IMR-90 (cell line): ENCODE measurements around the gene PPP2R2D. TPM values are rescaled to one million over a fixed set of nuclear protein-coding genes. Genes with fewer than 3 reads are reported as not detected.

ENCODE experiments used
- ATAC-seq: fragments of 200-7000 bp; cut with Tn5 transposase; 2 replicates; pipeline ENCODE4 v1.9.1; 2020; ENCODE audit warnings: low read depth, mild to moderate bottlenecking, moderate library complexity
- BruUV-seq: library from RNA; stranded (reverse); fragments of 400-500 nt; replicated peaks from 2 replicates; lab custom pipeline; 2021; lab: Mats Ljungman, UMichigan
- CTCF ChIA-PET: fragments of 300-600 bp; formaldehyde crosslinking; extraction: SDS; loops from one replicate; lab custom pipeline; 2021; ENCODE audit warnings: antibody characterized with exemption; lab: Yijun Ruan, JAX
- POLR2A ChIA-PET: fragments of 300-600 bp; sonication (Branson Sonifier 250); formaldehyde crosslinking; loops from one replicate; lab custom pipeline; 2022; ENCODE audit warnings: antibody characterized with exemption; ENCODE audit not compliant: unreplicated experiment; lab: Charles Lee
- DNase-seq: peaks from one replicate; pipeline ENCODE4 v3.0.0; 2013
- H2AFZ ChIP-seq: replicated peaks from 2 replicates; pipeline ENCODE3; 2013; ENCODE audit warnings: low read length, mild to moderate bottlenecking; ENCODE audit not compliant: poor library complexity
- H2AK5ac ChIP-seq: 2 replicates; pipeline ENCODE4 v1.6.1; 2013; ENCODE audit warnings: low read depth, low read length, inconsistent platforms
- H2AK9ac ChIP-seq: replicated peaks from 2 replicates; pipeline ENCODE3; 2013; ENCODE audit warnings: mild to moderate bottlenecking, low read depth, low read length, moderate library complexity; ENCODE audit not compliant: poor library complexity
- H2BK120ac ChIP-seq: 2 replicates; pipeline ENCODE4 v1.6.1; 2013; ENCODE audit warnings: low read depth, low read length, inconsistent platforms
- H2BK15ac ChIP-seq: 3 replicates; pipeline ENCODE4 v1.6.1; 2013; ENCODE audit warnings: low read depth, low read length, inconsistent platforms
- H2BK20ac ChIP-seq: 2 replicates; pipeline ENCODE4 v1.6.1; 2013; ENCODE audit warnings: low read depth, mild to moderate bottlenecking, inconsistent platforms, low read length, moderate library complexity
- H2BK5ac ChIP-seq: 2 replicates; pipeline ENCODE4 v1.6.1; 2013; ENCODE audit warnings: mild to moderate bottlenecking, low read depth, low read length, inconsistent platforms; ENCODE audit not compliant: poor library complexity, severe bottlenecking
- H3K14ac ChIP-seq: replicated peaks from 2 replicates; pipeline ENCODE4 v1.6.1; 2013; ENCODE audit warnings: low read depth, low read length, inconsistent platforms
- H3K18ac ChIP-seq: 2 replicates; pipeline ENCODE4 v1.6.1; 2013; ENCODE audit warnings: low read depth, low read length, control low read depth
- H3K23ac ChIP-seq: 2 replicates; pipeline ENCODE4 v1.6.1; 2013; ENCODE audit warnings: low read depth, low read length, inconsistent platforms
- H3K27ac ChIP-seq: 2 replicates; pipeline ENCODE4 v1.5.1; 2013; ENCODE audit warnings: mild to moderate bottlenecking, control low read depth, low read length; ENCODE audit not compliant: insufficient read depth
- H3K27me3 ChIP-seq: 2 replicates; pipeline ENCODE4 v1.6.1; 2013; ENCODE audit warnings: low read length; ENCODE audit not compliant: control insufficient read depth, insufficient read depth
- H3K36me3 ChIP-seq: 2 replicates; pipeline ENCODE4 v1.6.1; 2013; ENCODE audit warnings: low read length, mixed read lengths; ENCODE audit not compliant: control insufficient read depth, insufficient read depth
- H3K4ac ChIP-seq: 2 replicates; pipeline ENCODE4 v1.6.1; 2013; ENCODE audit warnings: low read depth, low read length, inconsistent platforms
- H3K4me1 ChIP-seq: 2 replicates; pipeline ENCODE4 v1.6.1; 2013; ENCODE audit warnings: low read length, mixed read lengths; ENCODE audit not compliant: control insufficient read depth, insufficient read depth
- H3K4me2 ChIP-seq: 2 replicates; pipeline ENCODE4 v1.6.1; 2013; ENCODE audit warnings: low read depth, mild to moderate bottlenecking, control low read depth, low read length, moderate library complexity
- H3K4me3 ChIP-seq: 2 replicates; pipeline ENCODE4 v1.5.1; 2013; ENCODE audit warnings: low read depth, mild to moderate bottlenecking, control low read depth, low read length, moderate library complexity; ENCODE audit not compliant: insufficient read depth
- H3K56ac ChIP-seq: 2 replicates; pipeline ENCODE4 v1.6.1; 2013; ENCODE audit warnings: low read length, inconsistent platforms; ENCODE audit not compliant: insufficient read depth; ENCODE audit errors: extremely low read depth
- H3K79me1 ChIP-seq, 2 experiments: 2 replicates each; pipeline ENCODE4 v1.6.1; 2013; ENCODE audit warnings: low read length in 2 of 2, inconsistent platforms in 1 of 2, low read depth in 1 of 2
- H3K9ac ChIP-seq: 2 replicates; pipeline ENCODE4 v1.6.1; 2013; ENCODE audit warnings: low read depth, low read length, control low read depth
- H3K9me1 ChIP-seq: 2 replicates; pipeline ENCODE4 v1.6.1; 2013; ENCODE audit warnings: low read length, inconsistent platforms; ENCODE audit not compliant: insufficient read depth
- H3K9me3 ChIP-seq: 2 replicates; pipeline ENCODE4 v1.6.1; 2013; ENCODE audit warnings: low read length; ENCODE audit not compliant: control insufficient read depth, insufficient read depth
- H4K20me1 ChIP-seq: 2 replicates; pipeline ENCODE4 v1.6.1; 2013; ENCODE audit warnings: low read length, inconsistent platforms; ENCODE audit not compliant: insufficient read depth
- H4K5ac ChIP-seq: 2 replicates; pipeline ENCODE4 v1.6.1; 2013; ENCODE audit warnings: mild to moderate bottlenecking, low read depth, low read length, control low read depth
- H4K8ac ChIP-seq, 2 experiments: 2 replicates each; pipeline ENCODE4 v1.6.1; 2013; ENCODE audit warnings: low read depth in 2 of 2, low read length in 2 of 2, control low read depth in 1 of 2, inconsistent platforms in 1 of 2
- H4K91ac ChIP-seq: 2 replicates; pipeline ENCODE4 v1.6.1; 2013; ENCODE audit warnings: low read depth, low read length, inconsistent platforms; ENCODE audit not compliant: insufficient read depth
- BHLHE40 ChIP-seq: fragments of 150-350 bp; IDR thresholded peaks from 2 replicates; pipeline ENCODE4 v1.6.1; 2016; ENCODE audit warnings: mild to moderate bottlenecking, low read depth, low read length
- CTCF ChIP-seq: conservative IDR thresholded peaks from 2 replicates; pipeline ENCODE4 v1.5.1; 2012; ENCODE audit warnings: mild to moderate bottlenecking, low read depth, low read length, improper control_type of control experiment
- MAFK ChIP-seq: IDR thresholded peaks from 2 replicates; pipeline ENCODE4 v1.6.1; 2012; ENCODE audit warnings: low read depth, low read length, improper control_type of control experiment
- SMC3 ChIP-seq: fragments of 150-350 bp; IDR thresholded peaks from 2 replicates; pipeline ENCODE4 v1.6.1; 2016; ENCODE audit warnings: low read depth, mild to moderate bottlenecking, antibody characterized with exemption, low read length, moderate library complexity
- WGBS, 2 experiments: methylation state at CpG; one replicate each; pipeline versions ENCODE4 v1.1.5 to v1.1.7; 2013; ENCODE audit warnings: missing lambda C conversion rate in 2 of 2; ENCODE audit not compliant: insufficient read length in 1 of 2; ENCODE audit errors: extremely low coverage in 2 of 2; 5-methylcytosine and 5-hydroxymethylcytosine counted together
- dilution Hi-C: fragments of 300-500 bp; cut with HindIII; formaldehyde crosslinking; loops from one replicate; pipeline ENCODE4 v1.14.3; 2018; ENCODE audit warnings: low sequenced_read_pairs; ENCODE audit not compliant: unreplicated experiment
- in situ Hi-C: fragments of 300-500 bp; cut with MboI; formaldehyde crosslinking; loops from 3 replicates; pipeline ENCODE4 v1.14.3; 2019; ENCODE audit warnings: low sequenced_read_pairs, inconsistent platforms, mixed read lengths
- intact Hi-C: fragments of 100-400 bp; cut with micrococcal nuclease; formaldehyde crosslinking; loops from 2 replicates; pipeline ENCODE4 v1.10.0; 2022
- polyA plus RNA-seq, 3 experiments: library from polyadenylated mRNA; depleted of rRNA; stranded (reverse); fragments of >200 nt; gene quantifications; 2 replicates each; pipeline ENCODE4 v1.2.3, GENCODE V29; 2012; ENCODE audit warnings: low replicate concordance in 1 of 3
- total RNA-seq: library from RNA; depleted of rRNA; stranded (reverse); fragments of >200 nt; gene quantifications from 2 replicates; pipeline ENCODE4 v1.2.3, GENCODE V29; 2012

PPP2R2D gene
- total and polyA plus RNA-seq, 2 of the 4 experiments (the other 2 are of a cell fraction): 22.8 to 23.8 TPM

GRCh38 chr10:131860311-131860710 lies 40.5 kb upstream of the PPP2R2D start:
- WGBS, 2 experiments: no CpG with 5 or more reads among the region's 7 CpGs
- Histone ChIP-seq H2AK5ac (no peak overlapping the region), H3K56ac (no peak overlapping the region), H3K4ac (no peak overlapping the region), H4K20me1 (no peaks in the 10 kb centered on the region), H2BK20ac (no peak overlapping the region), H3K4me3 (no peak overlapping the region), H4K8ac (no peak overlapping the region), H2BK5ac (no peak overlapping the region), H3K36me3 (no peaks in the 10 kb centered on the region), H3K23ac (no peak overlapping the region), H3K9me3 (peaks cover 7% of the 10 kb centered on the region; the same call in 1 of the 2 replicates), H3K79me1 (no peaks in the 10 kb centered on the region), H4K5ac (no peak overlapping the region), H2AK9ac (no peak overlapping the region), H3K4me2 (no peak overlapping the region), H2BK15ac (no peak overlapping the region), H4K91ac (no peak overlapping the region), H3K27ac (no peak overlapping the region), H3K9ac (no peak overlapping the region), H2BK120ac (no peak overlapping the region), H3K18ac (no peak overlapping the region), H2AFZ (no peak overlapping the region), H3K14ac (no peak overlapping the region), H3K9me1 (no peaks in the 10 kb centered on the region), H3K4me1 (no peaks in the 10 kb centered on the region), H3K27me3 (no peaks in the 10 kb centered on the region)
- ChIA-PET CTCF (no interaction called here), POLR2A (no interaction called here)
- in situ Hi-C loops (no loop called here), dilution Hi-C loops (no loop called here), intact Hi-C loops (no loop called here)
- no TSS peak for BruUV-seq
- no peak for ATAC-seq
- DNase-seq: no peak
- no peak for TF ChIP-seq SMC3
- no peak for TF ChIP-seq MAFK
- no peak for TF ChIP-seq BHLHE40
- no peak for TF ChIP-seq CTCF
